Esophagus (tissue), 2 donors: ENCODE results near the gene ANKRD61. TPM values are rescaled to one million over a fixed set of nuclear protein-coding genes. Genes with fewer than 3 reads are reported as not detected.
A peak's percentile ranks its signal among the peaks of the same experiment; 100 is the strongest.

ENCODE experiments used
- H3K27ac ChIP-seq, 2 donors: one replicate each; pipeline ENCODE4 v1.5.1; 2013; ENCODE audit warnings: low read depth in 2 of 2, mild to moderate bottlenecking in 2 of 2, inconsistent platforms in 1 of 2, low read length in 1 of 2, moderate library complexity in 1 of 2
- H3K27me3 ChIP-seq, 2 donors: one replicate each; pipeline ENCODE4 v1.6.1; 2013; ENCODE audit warnings: low read length in 2 of 2, control low read depth in 1 of 2, mild to moderate bottlenecking in 1 of 2; ENCODE audit not compliant: insufficient read depth in 2 of 2, control insufficient read depth in 1 of 2
- H3K36me3 ChIP-seq, 2 donors: one replicate each; pipeline ENCODE4 v1.6.1; 2013; ENCODE audit warnings: low read length in 1 of 2; ENCODE audit not compliant: control insufficient read depth in 2 of 2, insufficient read depth in 2 of 2
- H3K4me1 ChIP-seq, 2 donors: one replicate each; pipeline ENCODE4 v1.6.1; 2013; ENCODE audit warnings: low read length in 1 of 2; ENCODE audit not compliant: control insufficient read depth in 2 of 2, insufficient read depth in 2 of 2
- H3K4me3 ChIP-seq, 2 donors: one replicate each; pipeline ENCODE4 v1.5.1; 2013; ENCODE audit warnings: low read length in 2 of 2, mild to moderate bottlenecking in 2 of 2, low read depth in 1 of 2, moderate library complexity in 1 of 2
- H3K9me3 ChIP-seq, 2 donors: one replicate each; pipeline ENCODE4 v1.6.1; 2013; ENCODE audit warnings: mild to moderate bottlenecking in 2 of 2, low read depth in 1 of 2, low read length in 1 of 2, moderate library complexity in 1 of 2; ENCODE audit not compliant: control insufficient read depth in 2 of 2, insufficient read depth in 1 of 2
- WGBS, 2 donors: extraction: QIAGEN DNeasy Blood & Tissue Kit; methylation state at CpG; one replicate each; pipeline ENCODE4 v1.1.7; 2013; 5-methylcytosine and 5-hydroxymethylcytosine counted together
- polyA plus RNA-seq, 2 donors: library from polyadenylated mRNA; stranded (reverse); fragments of 200-250 nt; gene quantifications; one replicate each; pipeline ENCODE4 v1.2.3, GENCODE V29; 2013
- donor health status: healthy with polysubstance abuse.
- donor health status: Bipolar disorder and iron deficiency.

ANKRD61 gene
- polyA plus RNA-seq, 2 donors = 0.04 TPM; not detected in 1

DNA sequence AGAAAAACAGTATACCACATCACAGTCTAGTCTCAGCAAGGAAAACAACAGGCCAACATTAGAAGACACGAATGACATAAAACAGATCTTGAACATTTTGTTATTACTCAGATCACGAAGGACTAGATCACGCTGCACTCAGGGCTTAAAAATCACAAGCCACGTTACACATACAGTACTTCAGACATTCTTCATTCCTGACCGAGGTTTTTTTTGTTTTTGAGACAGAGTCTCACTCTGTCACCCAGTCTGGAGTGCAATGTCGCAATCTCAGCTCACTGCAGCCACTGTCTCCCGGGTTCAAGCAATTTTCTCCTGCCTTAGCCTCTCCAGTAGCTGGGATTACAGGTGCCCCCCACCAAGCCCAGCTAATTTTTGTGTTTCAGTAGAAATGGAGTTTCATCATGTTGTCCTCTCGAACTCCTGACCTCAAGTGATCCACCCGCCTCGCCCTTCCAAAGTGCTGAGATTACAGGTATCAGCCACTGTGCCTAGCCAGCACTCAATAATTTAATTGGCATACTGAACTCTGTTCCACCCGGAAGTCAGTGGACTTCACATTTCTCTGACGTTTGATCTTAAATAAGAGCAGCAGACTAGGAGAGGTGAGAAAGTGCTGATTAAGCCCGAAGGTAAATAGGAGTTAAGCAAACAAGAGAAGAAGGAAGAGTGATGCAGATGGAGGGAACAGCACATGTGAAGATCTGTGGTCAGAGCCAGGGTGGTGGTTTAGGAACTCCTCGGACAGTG lies 18.6 kb upstream of the ANKRD61 start:
- no peaks in the 10 kb centered on the region for H3K27me3 ChIP-seq
- no peaks in the 10 kb centered on the region for H3K9me3 ChIP-seq
- 61 to 64% methylated on average over 14 of the region's 14 CpGs for WGBS, 2 donors
- peak overlapping the region; percentile 74 to 82 for H3K27ac ChIP-seq
- peaks cover 0 to 6% of the 10 kb centered on the region in 2 donors for H3K4me1 ChIP-seq
- H3K4me3 ChIP-seq = no peak overlapping the region
- peaks cover 0 to 1% of the 10 kb centered on the region in 2 donors for H3K36me3 ChIP-seq

- Histone ChIP-seq H3K4me3 (peak overlapping the region in 1 of 2 donors; percentile 28), H3K9me3 (no peaks in the 10 kb centered on the region), H3K4me1 (peaks cover 0 to 8% of the 10 kb centered on the region in 2 donors), H3K27me3 (no peaks in the 10 kb centered on the region), H3K36me3 (peaks cover 0 to 7% of the 10 kb centered on the region in 2 donors), H3K27ac (peak overlapping the region; percentile 38 to 86)
- WGBS, 2 donors = 40 to 58% methylated on average over 8 of the region's 8 CpGs
Measured at GRCh38 chr7:6015917-6016652, 15.1 kb upstream of the ANKRD61 start.

- Histone ChIP-seq H3K4me3 (no peak overlapping the region), H3K36me3 (peaks cover 4 to 7% of the 10 kb centered on the region in 2 donors), H3K27ac (peak overlapping the region in 1 of 2 donors; percentile 60), H3K4me1 (peaks cover 0 to 8% of the 10 kb centered on the region in 2 donors), H3K9me3 (no peaks in the 10 kb centered on the region), H3K27me3 (no peaks in the 10 kb centered on the region)
- WGBS, 2 donors = 72 to 80% methylated on average over 8 of the region's 8 CpGs
Measured at GRCh38 chr7:6016653-6016966, 14.6 kb upstream of the ANKRD61 start.

DNA sequence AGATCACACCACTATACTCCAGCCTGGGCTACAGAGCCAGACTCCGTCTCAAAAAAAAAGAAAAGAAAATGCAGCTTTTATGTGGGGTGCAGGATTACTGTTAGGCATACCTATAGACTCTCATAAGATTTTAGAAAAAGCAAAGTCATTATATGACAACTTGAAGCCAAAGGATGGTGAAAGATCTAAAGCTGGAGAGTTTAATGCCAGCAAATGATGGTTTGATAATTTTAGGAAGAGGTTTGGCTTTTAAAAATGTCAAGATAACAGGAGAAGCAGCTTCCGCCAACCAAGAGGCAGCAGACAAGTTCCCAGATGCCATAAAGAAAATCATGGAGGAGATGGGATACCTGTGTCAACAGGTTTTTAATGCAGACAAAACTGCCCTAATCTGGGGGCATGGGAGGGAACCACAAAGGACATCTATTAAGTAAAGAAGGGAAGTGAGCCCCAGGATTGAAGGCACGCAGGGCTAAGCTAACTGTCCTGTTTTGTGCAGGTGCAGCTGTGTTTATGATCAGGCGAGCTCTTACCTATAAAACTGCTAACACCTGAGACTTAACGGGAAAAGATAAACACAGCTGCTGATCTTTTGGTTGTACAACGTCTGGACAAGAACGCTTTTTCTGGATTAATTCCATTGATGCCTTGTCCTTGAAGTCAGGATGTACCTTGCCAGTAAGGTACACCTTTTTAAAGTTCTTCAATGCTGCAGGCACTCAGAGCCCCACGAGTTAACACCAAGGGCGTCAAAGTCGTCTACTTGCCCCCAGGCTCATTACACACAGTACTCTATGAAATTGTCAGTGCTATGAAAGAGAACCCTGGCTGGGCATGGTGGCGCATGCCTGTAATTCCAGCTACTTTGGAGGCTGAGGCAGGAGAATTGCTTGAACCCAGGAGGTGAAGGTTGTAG lies 10.5 kb upstream of the ANKRD61 start:
- 51 to 58% methylated on average over 11 of the region's 11 CpGs for WGBS, 2 donors
- H3K36me3 ChIP-seq = peaks cover 17 to 18% of the 10 kb centered on the region in 2 donors
- H3K4me1 ChIP-seq = peaks cover 3 to 4% of the 10 kb centered on the region in 2 donors
- peak overlapping the region; percentile 31 to 70 for H3K27ac ChIP-seq
- no peaks in the 10 kb centered on the region for H3K9me3 ChIP-seq
- H3K27me3 ChIP-seq = no peaks in the 10 kb centered on the region
- no peak overlapping the region for H3K4me3 ChIP-seq

DNA sequence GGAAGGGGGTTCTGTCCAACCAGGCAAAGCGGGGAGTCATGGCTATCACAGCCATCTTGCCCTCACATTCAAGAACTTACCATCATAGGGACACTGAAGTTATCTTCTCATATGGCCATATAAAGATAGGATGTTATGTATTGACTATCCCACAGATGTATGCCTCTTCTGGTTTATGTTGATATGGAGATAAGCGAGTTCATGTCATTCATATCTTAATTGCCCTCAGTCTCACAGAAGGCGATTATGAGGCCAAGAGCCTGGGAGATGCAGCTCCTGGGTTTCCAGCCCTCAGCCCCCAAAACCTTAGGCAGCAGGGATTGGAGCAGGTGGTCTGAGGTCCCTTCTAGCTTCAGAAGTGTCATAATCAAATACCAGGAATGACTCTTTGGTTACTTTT lies 8.5 kb upstream of the ANKRD61 start:
- Histone ChIP-seq H3K27me3 (no peaks in the 10 kb centered on the region), H3K4me1 (peaks cover 7 to 8% of the 10 kb centered on the region in 2 donors), H3K36me3 (peaks cover 17 to 21% of the 10 kb centered on the region in 2 donors), H3K27ac (no peak overlapping the region), H3K4me3 (no peak overlapping the region), H3K9me3 (no peaks in the 10 kb centered on the region)
- WGBS, 2 donors = 92 to 96% methylated on average over 3 of the region's 3 CpGs

GRCh38 chr7:6023974-6024435 lies 7.2 kb upstream of the ANKRD61 start:
- peaks cover 7 to 8% of the 10 kb centered on the region in 2 donors for H3K4me1 ChIP-seq
- 78% methylated on average over 7 of the region's 7 CpGs for WGBS, 2 donors
- H3K36me3 ChIP-seq = peaks cover 20 to 21% of the 10 kb centered on the region in 2 donors
- H3K9me3 ChIP-seq = no peaks in the 10 kb centered on the region
- H3K4me3 ChIP-seq = no peak overlapping the region
- peak overlapping the region; percentile 52 to 62 for H3K27ac ChIP-seq
- no peaks in the 10 kb centered on the region for H3K27me3 ChIP-seq

GRCh38 chr7:6026011-6026819 lies 5.0 kb upstream of the ANKRD61 start:
- 64 to 70% methylated on average over 22 of the region's 22 CpGs for whole genome bisulfite sequencing, 2 donors
- H3K27me3 ChIP-seq = no peaks in the 10 kb centered on the region
- peaks cover 20 to 21% of the 10 kb centered on the region in 2 donors for H3K36me3 ChIP-seq
- H3K9me3 ChIP-seq = no peaks in the 10 kb centered on the region
- peak overlapping the region; percentile 65 to 87 for H3K27ac ChIP-seq
- peaks cover 5 to 8% of the 10 kb centered on the region in 2 donors for H3K4me1 ChIP-seq
- no peak overlapping the region for H3K4me3 ChIP-seq

DNA sequence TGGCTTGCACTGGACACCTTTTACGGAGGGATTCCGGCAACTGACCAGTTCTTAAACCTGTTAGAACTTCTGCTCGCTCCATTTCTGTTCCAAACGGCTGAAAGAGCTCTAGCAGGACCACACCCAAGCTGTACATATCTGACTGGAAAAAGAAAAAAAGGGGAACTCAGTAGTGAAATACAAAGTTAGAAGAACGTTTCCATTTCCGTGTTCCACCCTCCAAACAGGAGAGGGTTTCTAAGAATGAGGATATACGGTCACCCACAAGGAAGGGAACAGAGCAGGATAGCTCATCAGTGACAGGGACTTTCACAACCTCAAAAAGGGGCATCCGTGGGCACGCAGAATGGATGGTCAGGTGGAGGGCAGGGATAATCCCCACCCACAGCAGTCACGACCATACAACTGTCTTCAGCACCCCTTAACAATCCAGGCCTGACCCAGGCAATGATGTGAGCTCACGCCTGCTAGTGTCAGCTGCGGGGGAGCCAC lies 4.3 kb upstream of the ANKRD61 start:
- H3K9me3 ChIP-seq = no peaks in the 10 kb centered on the region
- no peaks in the 10 kb centered on the region for H3K27me3 ChIP-seq
- no peak overlapping the region for H3K4me3 ChIP-seq
- peaks cover 15 to 23% of the 10 kb centered on the region in 2 donors for H3K36me3 ChIP-seq
- H3K27ac ChIP-seq = peak overlapping the region; percentile 60 to 87
- 58 to 68% methylated on average over 12 of the region's 12 CpGs for WGBS, 2 donors
- peaks cover 5 to 8% of the 10 kb centered on the region in 2 donors for H3K4me1 ChIP-seq
